Activated CD8-positive, alpha-beta T cell treated with anti-CD3 and anti-CD28 coated beads, Interleukin-2, amount 10 ng/mL, durations not matched to agents 7 days and 5 days (primary cell): Measurements from ENCODE around the gene EXD3. TPM values are rescaled to one million over a fixed set of nuclear protein-coding genes. Genes with fewer than 3 reads are reported as not detected.
A peak's percentile ranks its signal among the peaks of the same experiment; 100 is the strongest.

Experiments
- ATAC-seq: fragments of 150-1000 bp; cut with Tn5 transposase; one replicate; pipeline ENCODE4 v1.10.0; 2021; ENCODE audit warnings: moderate library complexity
- CTCF ChIA-PET: fragments of 350-600 bp; sonication (Branson Sonifier 250); formaldehyde crosslinking; loops from one replicate; lab custom pipeline; 2021; ENCODE audit warnings: antibody characterized with exemption; lab: Charles Lee
- POLR2A ChIA-PET: fragments of 350-600 bp; sonication (Branson Sonifier 250); formaldehyde crosslinking; loops from one replicate; lab custom pipeline; 2021; ENCODE audit warnings: antibody characterized with exemption; lab: Charles Lee
- DNase-seq: peaks from one replicate; pipeline ENCODE4 v3.0.0-alpha.2; 2020
- H3K27ac Mint-ChIP-seq: one replicate; pipeline ENCODE4 v1.8.0; 2021; ENCODE audit warnings: mild to moderate bottlenecking, mixed read lengths
- H3K27me3 Mint-ChIP-seq: one replicate; pipeline ENCODE4 v1.8.0; 2021; ENCODE audit warnings: low read depth, mixed read lengths
- H3K36me3 Mint-ChIP-seq: one replicate; pipeline ENCODE4 v1.8.0; 2021; ENCODE audit warnings: low read depth, mixed read lengths
- H3K4me1 Mint-ChIP-seq: one replicate; pipeline ENCODE4 v1.8.0; 2021; ENCODE audit warnings: low read depth, mixed read lengths
- H3K4me3 Mint-ChIP-seq: one replicate; pipeline ENCODE4 v1.8.0; 2021; ENCODE audit warnings: mild to moderate bottlenecking, mixed read lengths
- H3K9me3 Mint-ChIP-seq: one replicate; pipeline ENCODE4 v1.8.0; 2022; ENCODE audit warnings: mixed read lengths; ENCODE audit not compliant: insufficient read depth
- total RNA-seq, 2 experiments: library from RNA; stranded (reverse); gene quantifications; one replicate each; pipeline ENCODE4 v1.2.3, GENCODE V29; 2021

EXD3 gene
- total RNA-seq, 2 experiments from 2014 or later, result 10.0 to 10.9 TPM

GRCh38 chr9:137323531-137324331, 99.2 kb downstream of the EXD3 start:
- H3K4me3 Mint-ChIP-seq, result no peak overlapping the region
- no peaks in the 10 kb centered on the region for H3K36me3 Mint-ChIP-seq
- DNase-seq (no peak), ATAC-seq (no peak)
- peaks cover 36% of the 10 kb centered on the region for H3K4me1 Mint-ChIP-seq
- CTCF ChIA-PET, result no interaction called here
- no peak overlapping the region for H3K27ac Mint-ChIP-seq
- no peaks in the 10 kb centered on the region for H3K9me3 Mint-ChIP-seq
- POLR2A ChIA-PET, result no interaction called here
- H3K27me3 Mint-ChIP-seq, result peaks cover 8% of the 10 kb centered on the region

- DNase-seq, result no peak
- Mint-ChIP-seq H3K36me3 (no peaks in the 10 kb centered on the region), H3K4me3 (peak overlapping the region; percentile 5), H3K4me1 (peaks cover 37% of the 10 kb centered on the region), H3K27me3 (peaks cover 2% of the 10 kb centered on the region), H3K27ac (peak overlapping the region; percentile 55), H3K9me3 (no peaks in the 10 kb centered on the region)
- POLR2A ChIA-PET, result interaction anchor here (1.4 kb wide), 1 partner anchor 101 kb away, joined by 4 read pairs; the partner anchor contains the start of genes EXD3 and NOXA1
- CTCF ChIA-PET, result interaction anchor here (1.4 kb wide), 1 partner anchor 28 kb away, joined by 4 read pairs; no protein-coding TSS in a partner anchor
- no peak for ATAC-seq
Observed at GRCh38 chr9:137321726-137322361, 101.1 kb downstream of the EXD3 start.

- CTCF ChIA-PET, result interaction anchor here (0.7 to 2.0 kb wide), 3 partner anchors 13 to 27 kb away, joined by 3 to 10 read pairs (median 4); partner anchors contain the start of gene NRARP
- H3K4me3 Mint-ChIP-seq, result peak overlapping the region; percentile 48
Observed at GRCh38 chr9:137320555-137321384, 102.2 kb downstream of the EXD3 start.

GRCh38 chr9:137319739-137320551, 103.0 kb downstream of the EXD3 start:
- POLR2A ChIA-PET, result interaction anchor here (0.6 to 1.4 kb wide), 4 partner anchors 9 to 320 kb away, joined by 3 to 4 read pairs (median 4); partner anchors contain the start of genes EXD3, NOXA1 and TUBB4B
- CTCF ChIA-PET, result interaction anchor here (0.7 to 2.0 kb wide), 3 partner anchors 12 to 26 kb away, joined by 3 to 10 read pairs (median 4); partner anchors contain the start of gene NRARP
- Mint-ChIP-seq H3K27me3 (no peaks in the 10 kb centered on the region), H3K27ac (peak overlapping the region; percentile 87), H3K9me3 (no peaks in the 10 kb centered on the region), H3K4me1 (peaks cover 31% of the 10 kb centered on the region), H3K4me3 (peak overlapping the region; percentile 48), H3K36me3 (no peaks in the 10 kb centered on the region)
- DNase-seq, result no peak
- no peak for ATAC-seq

More at GRCh38 chr9:137320555-137321384, 102.2 kb downstream of the EXD3 start:
- Mint-ChIP-seq H3K9me3 (no peaks in the 10 kb centered on the region), H3K27me3 (no peaks in the 10 kb centered on the region), H3K27ac (peak overlapping the region; percentile 87), H3K36me3 (no peaks in the 10 kb centered on the region), H3K4me1 (peaks cover 31% of the 10 kb centered on the region)
- DNase-seq (peak; percentile 72), ATAC-seq (peak; percentile 57)
- POLR2A ChIA-PET, result interaction anchor here (0.6 to 1.4 kb wide), 4 partner anchors 10 to 321 kb away, joined by 3 to 4 read pairs (median 4); partner anchors contain the start of genes EXD3, NOXA1 and TUBB4B

- ATAC-seq (no peak), DNase-seq (no peak)
- ChIA-PET CTCF (interaction anchor here (2.0 kb wide), 1 partner anchor 17 kb away, joined by 10 read pairs; the partner anchor contains the start of gene NRARP), POLR2A (no interaction called here)
- Mint-ChIP-seq H3K4me1 (peaks cover 31% of the 10 kb centered on the region), H3K36me3 (no peaks in the 10 kb centered on the region), H3K9me3 (no peaks in the 10 kb centered on the region), H3K27me3 (no peaks in the 10 kb centered on the region), H3K4me3 (no peak overlapping the region), H3K27ac (peak overlapping the region; percentile 70)
Observed at GRCh38 chr9:137319011-137319738, 103.8 kb downstream of the EXD3 start.

- CTCF ChIA-PET, result no interaction called here
- Mint-ChIP-seq H3K27me3 (no peaks in the 10 kb centered on the region), H3K36me3 (no peaks in the 10 kb centered on the region), H3K4me3 (no peak overlapping the region), H3K27ac (peak overlapping the region; percentile 7), H3K9me3 (no peaks in the 10 kb centered on the region), H3K4me1 (peaks cover 31% of the 10 kb centered on the region)
- POLR2A ChIA-PET, result no interaction called here
- DNase-seq, result no peak
- ATAC-seq, result no peak
Observed at GRCh38 chr9:137318602-137319001, 104.4 kb downstream of the EXD3 start.

GRCh38 chr9:137317718-137318511, 105.0 kb downstream of the EXD3 start:
- POLR2A ChIA-PET, result interaction anchor here (1.7 kb wide), 1 partner anchor 16 kb away, joined by 8 read pairs; the partner anchor contains the start of gene NRARP

GRCh38 chr9:137317021-137317717, 105.8 kb downstream of the EXD3 start:
- peak overlapping the region; percentile 65 for H3K27ac Mint-ChIP-seq
- DNase-seq, result no peak
- ChIA-PET CTCF (interaction anchor here (0.7 to 1.9 kb wide), 2 partner anchors 15 to 1149 kb away, joined by 3 to 8 read pairs; partner anchors contain the start of gene NRARP), POLR2A (interaction anchor here (1.7 kb wide), 1 partner anchor 15 kb away, joined by 8 read pairs; the partner anchor contains the start of gene NRARP)
- no peaks in the 10 kb centered on the region for H3K27me3 Mint-ChIP-seq
- H3K4me3 Mint-ChIP-seq, result peak overlapping the region; percentile 42
- no peaks in the 10 kb centered on the region for H3K36me3 Mint-ChIP-seq
- no peak for ATAC-seq
- no peaks in the 10 kb centered on the region for H3K9me3 Mint-ChIP-seq
- peaks cover 31% of the 10 kb centered on the region for H3K4me1 Mint-ChIP-seq

More at GRCh38 chr9:137317718-137318511, 105.0 kb downstream of the EXD3 start:
- H3K27me3 Mint-ChIP-seq, result no peaks in the 10 kb centered on the region
- CTCF ChIA-PET, result interaction anchor here (0.7 to 1.9 kb wide), 2 partner anchors 16 to 1149 kb away, joined by 3 to 8 read pairs; partner anchors contain the start of gene NRARP
- no peaks in the 10 kb centered on the region for H3K9me3 Mint-ChIP-seq
- no peak overlapping the region for H3K27ac Mint-ChIP-seq
- H3K4me3 Mint-ChIP-seq, result no peak overlapping the region
- H3K36me3 Mint-ChIP-seq, result no peaks in the 10 kb centered on the region
- peaks cover 31% of the 10 kb centered on the region for H3K4me1 Mint-ChIP-seq
- no peak for ATAC-seq
- DNase-seq, result no peak
